Measurements from ENCODE around the gene KIF21B. TPM values are rescaled to one million over a fixed set of nuclear protein-coding genes. Genes with fewer than 3 reads are reported as not detected.

The KIF21B gene
- total and polyA plus RNA-seq, 2 of the 4 experiments (the other 2 are of a cell fraction): 0.36 to 0.55 TPM

- dilution Hi-C loops (cut with HindIII; ENCODE audit: low sequenced_read_pairs, unreplicated experiment) (no loop called here), in situ Hi-C loops (cut with MboI; ENCODE audit: low sequenced_read_pairs) (no loop called here), intact Hi-C loops (cut with micrococcal nuclease) (no loop called here)
- H3K27me3 ChIP-seq (ENCODE audit: control insufficient read depth, insufficient read depth, low read length): peaks cover 54% of the 10 kb centered on the region
- H2AFZ ChIP-seq (replicated peaks; ENCODE audit: low read length, poor library complexity): no peak overlapping the region
- POLR2A ChIA-PET (ENCODE audit: unreplicated experiment): no interaction called here
- H3K9me1 ChIP-seq (ENCODE audit: insufficient read depth, low read length): no peaks in the 10 kb centered on the region; the same call in 1 of the 2 replicates
- H2BK20ac ChIP-seq (ENCODE audit: low read depth, low read length): no peak overlapping the region
- H2AK9ac ChIP-seq (replicated peaks; ENCODE audit: low read depth, low read length, poor library complexity): no peak overlapping the region
- TF ChIP-seq ELK1 (IDR thresholded peaks at IDR 0.05; ENCODE audit: borderline replicate concordance, low read depth, low read length) (no peak), MAFK (IDR thresholded peaks at IDR 0.05; ENCODE audit: low read depth, low read length) (no peak), CEBPB (IDR thresholded peaks at IDR 0.05; ENCODE audit: low read depth, low read length) (no peak), NFE2L2 (IDR thresholded peaks at IDR 0.05; ENCODE audit: low read depth, low read length) (no peak), RAD21 (IDR thresholded peaks at IDR 0.05; ENCODE audit: low read length) (no peak), FOS (IDR thresholded peaks at IDR 0.05; ENCODE audit: low read depth, low read length) (no peak), MXI1 (IDR thresholded peaks at IDR 0.05; ENCODE audit: borderline replicate concordance, low read depth, low read length) (no peak), POLR2A (IDR thresholded peaks at IDR 0.05; ENCODE audit: low read depth, low read length) (no peak), CTCF (conservative IDR thresholded peaks at IDR 0.05; ENCODE audit: low read depth, low read length) (no peak)
- CTCF ChIA-PET: no interaction called here
- H3K9me3 ChIP-seq (ENCODE audit: control insufficient read depth, insufficient read depth, low read length): no peaks in the 10 kb centered on the region
- no peak overlapping the region for H3K18ac ChIP-seq (ENCODE audit: low read depth, low read length)
- ATAC-seq (ENCODE audit: low read depth): no peak
- H3K23ac ChIP-seq (ENCODE audit: low read depth, low read length): no peak overlapping the region
- no peaks in the 10 kb centered on the region for H3K36me3 ChIP-seq (ENCODE audit: control insufficient read depth, insufficient read depth, low read length)
- H3K56ac ChIP-seq (ENCODE audit: extremely low read depth, insufficient read depth, low read length): no peak overlapping the region
- no TSS peak for BruUV-seq (replicated peaks)
- H2AK5ac ChIP-seq (ENCODE audit: low read depth, low read length): no peak overlapping the region
- no peak overlapping the region for H2BK120ac ChIP-seq (ENCODE audit: low read depth, low read length)
- H3K79me1 ChIP-seq (ENCODE audit: low read depth in 1 of 2, low read length in 2 of 2): no peaks in the 10 kb centered on the region
- H4K5ac ChIP-seq (ENCODE audit: low read depth, low read length): no peak overlapping the region
- H4K20me1 ChIP-seq (ENCODE audit: insufficient read depth, low read length): 0 out of 2 replicates have a peak, but pooled peaks cover 1% of the 10 kb centered on the region
- H4K8ac ChIP-seq (ENCODE audit: low read depth in 2 of 2, low read length in 2 of 2): no peak overlapping the region
- no peak overlapping the region for H3K27ac ChIP-seq (ENCODE audit: insufficient read depth, low read length)
- DNase-seq: no peak
- H3K14ac ChIP-seq (replicated peaks; ENCODE audit: low read depth, low read length): no peak overlapping the region
- no peak overlapping the region for H3K4me3 ChIP-seq (ENCODE audit: insufficient read depth, low read depth, low read length)
- H3K4me2 ChIP-seq (ENCODE audit: low read depth, low read length): no peak overlapping the region
- H3K9ac ChIP-seq (ENCODE audit: low read depth, low read length): no peak overlapping the region
- H4K91ac ChIP-seq (ENCODE audit: insufficient read depth, low read depth, low read length): no peak overlapping the region
- no peak overlapping the region for H3K4ac ChIP-seq (ENCODE audit: low read depth, low read length)
- 67% methylated on average over 1 of the region's 3 CpGs; no CpG with 5 or more reads in 1 of the 2 experiments for WGBS, 2 experiments (ENCODE audit: extremely low coverage in 2 of 2, insufficient read length in 1 of 2)
- no peak overlapping the region for H2BK15ac ChIP-seq (ENCODE audit: low read depth, low read length)
- H2BK5ac ChIP-seq (ENCODE audit: low read depth, low read length, poor library complexity, severe bottlenecking): no peak overlapping the region
- no peaks in the 10 kb centered on the region for H3K4me1 ChIP-seq (ENCODE audit: control insufficient read depth, insufficient read depth, low read length)
Measured at GRCh38 chr1:201011616-201012015, 11.9 kb downstream of the KIF21B start.

Data from IMR-90 (cell line).